Measurements from ENCODE around the gene CCDC88A.
"Not testable (repeated sequence)": the region's sequence is repeated elsewhere in the genome, so short reads cannot be mapped to it uniquely, and the experiment has no call there.

CCDC88A gene

DNA sequence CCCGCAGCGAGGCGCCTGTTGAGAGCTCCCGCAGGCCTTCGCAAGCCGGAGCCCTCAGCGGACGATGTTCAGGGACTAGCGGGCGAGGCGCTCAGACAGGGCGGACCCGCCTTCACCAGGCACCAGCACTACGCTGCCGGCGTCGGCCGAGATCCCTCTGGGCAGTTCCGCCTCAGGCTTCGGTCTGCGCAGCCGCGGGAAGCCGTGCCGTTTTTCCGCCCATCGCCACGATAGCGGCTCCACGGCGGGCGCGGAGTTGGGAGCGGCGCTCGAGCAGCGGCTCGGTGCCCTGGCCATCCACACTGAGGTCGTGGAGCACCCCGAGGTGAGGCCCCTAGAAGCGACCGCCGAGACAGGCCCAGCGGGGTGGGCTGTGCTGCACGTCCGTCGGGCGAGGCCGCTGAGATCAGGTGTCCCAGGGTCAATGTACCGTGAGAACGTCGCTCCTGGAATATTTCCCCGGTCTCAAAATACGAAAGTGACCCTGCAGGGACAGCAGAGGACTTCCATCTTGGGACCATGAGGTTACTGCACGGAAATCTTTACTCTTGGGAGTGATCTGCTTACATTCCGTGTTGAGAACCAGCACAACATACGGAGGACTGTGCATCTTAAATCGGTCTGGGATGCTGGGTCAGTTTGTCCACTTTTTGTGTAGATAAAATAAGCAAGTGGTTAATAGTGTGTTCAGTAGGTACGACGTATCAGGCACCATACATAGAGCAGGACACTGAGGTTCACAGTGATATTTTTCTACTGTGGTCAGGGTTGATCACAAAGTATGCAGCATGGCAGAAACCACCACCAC lies 137.3 kb downstream of the CCDC88A start:
- DNase-seq: peak; percentile 32

DNA sequence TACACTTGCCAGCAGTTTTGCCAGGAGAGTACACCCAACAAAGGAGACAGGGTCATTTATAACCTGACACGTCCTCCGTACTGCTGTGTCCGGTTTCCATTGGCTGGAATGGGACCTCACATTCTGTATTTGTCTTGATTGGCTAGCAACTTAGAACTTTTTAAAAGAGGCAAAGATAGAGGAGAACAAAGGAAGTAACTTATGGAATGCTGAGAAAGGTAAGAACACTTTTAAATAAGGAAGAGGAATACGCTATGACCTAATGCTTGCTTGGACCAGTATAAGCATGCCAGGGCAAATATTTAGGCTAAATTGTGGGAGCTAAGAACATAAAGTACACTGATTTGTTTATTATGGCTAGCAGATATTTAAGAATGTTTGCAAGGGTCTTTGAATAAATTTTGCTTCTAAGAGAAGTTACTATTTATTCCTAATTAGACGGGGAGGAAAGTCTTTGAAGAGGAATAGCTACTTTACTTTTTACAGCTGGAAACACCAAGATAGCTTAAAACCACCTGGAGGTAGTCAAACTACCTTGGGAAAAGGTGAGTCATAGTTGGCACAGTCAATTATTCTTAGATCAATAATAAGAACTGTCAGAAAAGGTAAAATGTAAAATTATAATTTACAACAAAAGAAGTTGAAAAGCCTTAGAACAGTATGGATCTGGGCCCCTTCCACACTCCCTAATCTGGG lies 138.7 kb downstream of the CCDC88A start:
- not testable (repeated sequence) for DNase-seq

DNA sequence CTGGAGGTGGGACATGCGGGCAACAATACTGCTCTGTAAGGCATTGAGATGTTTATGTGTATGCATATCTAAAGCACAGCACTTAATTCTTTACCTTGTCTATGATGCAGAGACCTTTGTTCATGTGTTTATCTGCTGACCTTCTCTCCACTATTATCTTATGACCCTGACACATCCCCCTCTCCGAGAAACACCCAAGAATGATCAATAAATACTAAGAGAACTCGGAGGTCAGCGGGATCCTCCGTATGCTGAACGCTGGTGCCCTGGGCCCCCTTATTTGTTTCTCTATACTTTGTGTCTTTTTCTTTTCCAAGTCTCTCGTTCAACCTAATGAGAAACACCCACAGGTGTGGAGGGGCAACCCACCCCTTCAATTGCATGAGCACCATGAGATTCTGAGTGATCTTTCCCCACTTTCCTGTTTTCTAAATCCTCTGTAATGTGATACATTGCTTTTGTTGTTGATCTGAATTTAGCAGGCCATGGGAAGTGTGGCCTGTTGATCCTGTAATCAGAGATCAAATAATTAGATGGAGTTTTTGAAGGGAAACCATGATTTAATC lies 139.7 kb downstream of the CCDC88A start:
- not testable (repeated sequence) for DNase-seq

DNA sequence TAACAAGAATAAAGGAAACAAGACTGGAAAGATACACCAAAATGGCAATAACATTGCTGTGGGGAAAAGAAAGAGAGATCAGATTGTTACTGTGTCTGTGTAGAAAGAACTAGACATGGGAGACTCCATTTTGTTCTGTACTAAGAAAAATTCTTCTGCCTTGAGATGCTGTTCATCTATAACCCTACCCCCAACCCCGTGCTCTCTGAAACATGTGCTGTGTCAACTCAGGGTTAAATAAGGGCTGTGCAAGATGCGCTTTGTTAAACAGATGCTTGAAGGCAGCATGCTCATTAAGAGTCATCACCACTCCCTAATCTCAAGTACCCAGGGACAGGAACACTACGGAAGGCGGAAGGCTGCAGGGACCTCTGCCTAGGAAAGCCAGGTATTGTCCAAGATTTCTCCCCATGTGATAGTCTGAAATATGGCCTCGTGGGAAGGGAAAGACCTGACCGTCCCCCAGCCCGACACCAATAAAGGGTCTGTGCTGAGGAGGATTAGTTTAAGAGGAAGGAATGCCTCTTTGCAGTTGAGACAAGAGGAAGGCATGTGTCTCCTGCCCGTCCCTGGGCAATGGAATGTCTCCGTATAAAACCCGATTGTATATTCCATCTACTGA lies 140.3 kb downstream of the CCDC88A start:
- not testable (repeated sequence) for DNase-seq

DNA sequence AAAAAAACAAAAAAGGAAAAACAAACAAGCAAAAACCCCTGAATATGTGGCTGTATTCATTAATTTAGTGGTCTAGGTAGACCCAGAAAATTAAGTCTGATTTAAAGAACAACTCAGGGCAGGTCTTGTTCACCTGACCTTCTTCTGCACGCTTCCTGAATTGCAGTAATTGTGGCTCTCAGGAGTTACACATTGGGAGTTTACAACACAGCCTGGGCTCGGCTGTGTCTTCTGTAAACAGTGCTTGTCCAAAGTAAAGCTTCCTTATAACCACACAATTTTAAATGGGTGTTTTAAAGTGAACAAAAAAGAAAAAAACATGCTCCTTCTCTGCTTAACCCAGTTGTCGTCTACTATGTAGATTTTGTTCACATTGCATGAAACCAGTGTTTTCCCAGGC lies 142.3 kb downstream of the CCDC88A start:
- DNase-seq: no peak

DNA sequence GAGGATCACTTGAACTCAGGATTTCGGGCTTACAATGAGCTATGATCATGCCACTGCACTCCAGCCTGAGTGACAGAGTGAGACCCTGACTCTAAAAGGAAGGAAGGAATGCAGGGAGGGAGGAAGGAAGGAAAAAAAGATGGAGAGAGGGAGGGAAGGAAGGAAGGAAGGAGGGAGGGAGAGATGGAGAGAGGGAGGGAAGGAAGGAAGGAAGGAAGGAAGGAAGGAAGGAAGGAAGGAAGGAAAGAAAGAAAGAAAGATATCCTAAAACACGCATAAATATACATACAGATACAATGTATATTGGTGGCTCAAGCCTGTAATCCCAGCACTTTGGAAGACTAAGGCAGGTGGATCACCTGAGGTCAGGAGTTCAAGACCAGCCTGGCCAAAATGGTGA lies 145.3 kb downstream of the CCDC88A start:
- not testable (repeated sequence) for DNase-seq

DNA sequence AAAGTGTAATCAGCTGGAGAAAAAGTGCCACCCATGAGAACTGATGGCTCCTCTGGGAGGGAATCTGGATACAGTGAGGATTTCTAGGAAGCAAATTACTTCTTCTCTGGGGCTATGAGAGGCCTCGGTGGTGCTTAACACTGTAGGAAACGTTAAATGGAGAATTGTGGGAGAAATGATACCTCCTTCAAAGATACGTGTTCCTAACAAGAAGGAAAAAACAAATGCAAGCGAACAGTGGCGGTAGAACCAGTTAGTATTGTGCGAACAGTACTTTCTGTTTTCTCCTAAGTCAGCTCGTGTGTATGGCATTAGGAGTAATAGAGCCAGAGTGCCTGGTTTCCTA lies 150.0 kb downstream of the CCDC88A start:
- DNase-seq: no peak

DNA sequence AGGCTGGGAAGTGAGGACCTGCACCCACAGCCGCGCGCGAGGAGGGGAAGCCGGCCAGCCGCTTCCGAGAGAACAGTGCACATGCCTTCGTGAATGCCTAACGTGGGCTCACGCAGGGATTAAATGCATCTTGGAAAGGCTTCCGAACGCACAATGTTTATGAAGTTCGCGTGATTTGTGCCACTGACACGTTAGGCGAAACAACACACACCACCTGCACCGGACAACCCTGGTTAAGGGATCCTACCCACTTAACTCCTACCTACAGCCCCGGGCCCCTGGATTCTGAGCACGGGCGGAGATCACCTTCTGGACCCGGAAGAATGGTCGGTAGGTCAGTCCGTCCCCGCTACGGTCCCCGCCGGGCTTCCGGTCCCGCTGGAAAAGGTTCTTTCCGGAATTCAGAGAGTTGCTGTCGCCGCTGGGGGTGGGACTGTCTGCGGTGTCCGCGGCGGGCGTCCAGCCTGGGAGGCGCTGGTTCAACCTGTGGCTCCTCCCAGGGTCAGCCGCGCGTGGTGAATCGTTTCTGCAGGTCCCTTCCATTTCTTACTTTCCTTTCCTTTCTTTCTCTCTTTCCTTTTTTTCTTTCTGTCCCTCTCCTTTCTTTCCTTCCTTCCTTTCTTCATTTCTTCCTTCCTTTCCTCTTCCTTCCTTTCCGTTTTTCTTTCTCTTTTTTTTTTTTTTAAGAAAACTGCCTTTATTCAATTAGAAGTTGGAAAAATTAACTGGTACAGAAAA lies 150.6 kb downstream of the CCDC88A start, which contains the start of gene MTIF2:
TSS of gene MTIF2 (minus strand) at position 325 of the 738 bp plus-strand sequence. CDS start 5,373 bp downstream, outside the sequence.
- peak; percentile 34 for DNase-seq

DNA sequence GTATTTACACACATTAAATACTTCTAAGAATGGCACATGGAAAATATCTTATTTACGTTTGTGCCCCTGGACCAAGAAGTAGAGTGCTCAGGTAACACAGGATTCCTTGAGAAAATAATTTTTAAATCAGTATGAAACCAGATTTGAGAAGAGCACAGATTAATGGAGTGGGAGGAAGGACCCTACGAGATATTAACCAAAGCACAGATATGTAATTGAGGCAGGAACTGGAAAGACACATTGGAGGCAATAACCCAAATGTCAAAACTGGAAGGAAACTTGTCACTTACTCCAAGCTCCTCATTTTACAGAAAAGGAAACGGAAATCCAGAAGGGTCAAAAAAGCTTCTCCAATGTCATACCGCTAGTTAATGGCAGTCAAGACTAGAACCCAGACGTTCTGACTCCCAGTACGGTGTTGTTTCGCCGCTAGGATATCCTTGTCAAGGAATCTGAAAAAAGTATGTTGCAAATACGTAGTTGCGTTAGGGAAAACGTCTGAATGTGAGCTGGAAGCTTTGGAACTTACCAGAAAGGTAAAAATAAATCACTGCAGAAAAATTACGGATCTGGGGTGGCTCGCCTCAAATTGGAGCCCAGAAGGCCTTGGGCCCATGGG lies 151.3 kb downstream of the CCDC88A start:
- DNase-seq: no peak

DNA sequence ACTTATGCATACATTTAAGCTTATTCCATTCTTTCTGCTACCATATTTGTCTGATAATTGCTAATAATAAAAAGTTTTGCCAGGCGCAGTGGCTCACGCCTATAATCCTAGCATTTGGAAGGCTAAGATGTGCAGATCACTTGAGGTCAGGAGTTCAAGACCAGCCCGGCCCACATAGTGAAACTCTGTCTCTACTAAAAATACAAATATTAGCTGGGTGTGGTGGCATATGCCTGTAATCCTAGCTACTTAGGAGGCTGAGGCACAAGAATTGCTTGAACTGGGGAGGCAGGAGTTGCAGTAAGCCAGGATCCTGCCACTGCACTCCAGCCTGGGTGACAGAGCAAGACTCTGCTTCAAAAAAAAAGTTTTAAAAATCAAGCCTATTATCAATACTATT lies 160.1 kb downstream of the CCDC88A start:
- not testable (repeated sequence) for DNase-seq

DNA sequence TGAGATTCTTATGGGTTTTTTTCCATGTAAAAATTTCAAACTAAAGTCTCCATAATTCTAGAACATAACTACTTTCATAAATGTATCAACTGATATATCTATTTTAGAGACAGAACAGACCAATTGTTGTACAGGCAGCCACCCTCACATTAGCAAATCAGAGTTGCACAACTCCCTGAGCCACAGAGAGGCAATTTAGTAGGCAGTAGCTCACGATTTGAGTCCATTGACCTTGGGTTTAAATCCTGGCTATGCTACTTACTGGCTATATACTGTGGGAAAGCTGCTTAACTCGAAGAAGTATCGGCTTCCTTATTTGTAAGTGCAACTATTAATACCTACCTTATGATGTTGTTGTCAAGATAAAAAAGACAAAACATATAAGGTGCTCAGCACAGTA lies 166.8 kb downstream of the CCDC88A start:
- no peak for DNase-seq

DNA sequence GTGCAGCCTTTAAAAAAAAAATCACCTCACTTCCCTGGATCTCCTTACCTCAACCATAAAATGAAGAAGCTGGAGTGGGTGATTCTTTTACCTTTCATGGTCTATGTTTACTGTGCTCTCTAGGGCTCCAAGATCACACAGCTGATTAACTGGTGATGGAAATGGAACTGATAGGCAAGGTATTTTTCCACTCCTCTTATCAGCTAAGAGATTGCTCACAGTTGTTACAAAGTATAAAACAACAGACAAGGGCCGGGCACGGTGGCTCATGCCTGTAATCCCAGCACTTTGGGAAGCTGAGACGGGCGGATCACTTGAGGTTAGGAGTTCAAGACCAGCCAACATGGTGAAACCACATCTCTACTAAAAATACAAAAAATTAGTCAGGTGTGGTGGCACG lies 172.6 kb downstream of the CCDC88A start:
- DNase-seq: no peak

DNA sequence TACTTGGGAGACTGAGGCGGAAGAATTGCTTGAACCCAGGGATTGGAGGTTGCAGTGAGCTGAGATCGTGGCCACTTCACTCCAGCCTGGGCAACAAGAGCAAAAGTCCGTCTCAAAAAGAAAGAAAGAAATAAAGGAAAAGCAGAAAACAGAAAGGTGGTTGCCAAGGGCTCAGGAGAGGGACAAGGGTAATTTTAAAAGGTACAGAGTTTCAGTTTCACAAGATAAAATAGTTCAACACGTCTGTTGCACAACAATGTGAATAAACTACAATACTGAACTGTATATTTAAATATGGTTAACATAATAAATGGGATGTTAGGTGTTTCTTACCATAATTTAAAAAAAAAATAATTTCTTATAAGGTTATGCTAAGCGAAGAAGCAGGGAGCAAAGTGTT lies 174.2 kb downstream of the CCDC88A start:
- DNase-seq: no peak

DNA sequence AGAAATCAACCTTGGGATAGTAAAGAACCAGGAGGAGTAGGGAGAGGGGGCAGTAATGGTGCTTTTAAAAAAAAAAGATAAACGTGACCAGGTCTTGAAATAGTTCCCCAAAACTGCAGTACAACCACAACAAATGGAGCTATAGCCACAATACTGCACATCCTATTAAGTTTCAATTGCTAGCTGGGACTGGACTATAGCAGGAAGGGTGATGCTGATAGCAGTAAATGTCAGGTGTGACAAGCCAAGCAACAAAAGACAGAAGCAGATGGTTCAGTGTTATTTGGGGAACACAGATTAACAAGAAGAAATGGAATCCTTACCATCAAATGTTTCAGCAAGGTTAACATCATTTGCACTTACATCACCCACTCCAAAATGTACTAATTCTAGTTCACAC lies 177.0 kb downstream of the CCDC88A start:
- DNase-seq: no peak

DNA sequence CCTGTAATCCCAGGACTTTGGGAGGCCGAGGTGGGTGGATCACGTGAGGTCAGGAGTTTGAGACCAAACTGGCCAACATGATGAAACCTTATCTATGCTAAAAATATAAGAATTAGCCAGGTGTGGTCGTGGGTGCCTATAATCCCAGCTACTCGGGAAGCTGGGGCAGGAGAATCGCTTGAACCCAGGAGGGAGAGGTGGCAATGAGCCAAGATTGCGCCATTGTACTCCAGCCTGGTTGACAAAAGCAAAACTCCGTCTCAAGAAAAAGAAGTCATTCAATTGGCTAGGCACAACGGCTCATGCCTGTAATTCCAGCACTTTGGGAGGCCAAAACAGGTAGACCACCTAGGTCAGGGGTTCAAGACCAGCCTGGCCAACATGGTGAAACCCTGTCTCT lies 178.1 kb downstream of the CCDC88A start:
- DNase-seq: not testable (repeated sequence)

DNA sequence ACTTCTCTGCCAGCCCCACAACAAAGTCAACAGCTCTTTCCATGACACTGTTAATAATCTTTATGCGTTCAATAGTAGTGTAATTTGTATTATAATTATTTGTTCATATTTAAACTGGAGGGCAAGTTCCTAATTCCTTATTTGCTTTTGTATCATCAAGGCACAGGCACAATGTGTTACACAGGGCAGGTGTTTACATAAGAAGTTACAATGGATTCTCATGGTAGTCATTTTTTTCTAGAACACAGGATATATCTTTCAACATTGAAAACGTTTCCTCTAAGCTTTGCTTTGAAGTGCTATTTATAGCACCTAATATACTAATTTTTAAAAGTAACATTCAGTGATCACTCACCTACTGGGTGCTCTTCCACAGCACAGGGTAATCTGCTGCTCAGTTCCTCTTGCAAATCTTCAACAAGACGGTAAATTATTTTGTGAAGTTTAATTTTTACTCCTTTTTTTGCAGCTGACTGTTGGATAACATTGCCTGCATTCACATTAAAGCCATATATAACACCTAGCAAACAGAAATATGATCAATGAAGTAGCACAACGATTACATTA lies 179.9 kb downstream of the CCDC88A start:
- no peak for DNase-seq
